GM06990 (cell line): ENCODE data around the gene PIGZ.
"Not testable (repeated sequence)": the region's sequence is repeated elsewhere in the genome, so short reads cannot be mapped to it uniquely, and the experiment has no call there.

Experiments
- DNase-seq: peaks from one replicate; pipeline ENCODE4 v3.0.0-alpha.2; 2011; ENCODE audit not compliant: insufficient read length; ENCODE audit errors: extremely low read depth
- H3K27me3 ChIP-seq: replicated peaks from 2 replicates; pipeline ENCODE4 v1.6.0; 2011; ENCODE audit warnings: low read length; ENCODE audit not compliant: control insufficient read depth, insufficient read depth
- H3K36me3 ChIP-seq: 2 replicates; pipeline ENCODE4 v1.5.1; 2011; ENCODE audit warnings: low read length; ENCODE audit not compliant: control insufficient read depth, insufficient read depth
- H3K4me3 ChIP-seq: replicated peaks from 2 replicates; pipeline ENCODE4 v1.5.1; 2011; ENCODE audit warnings: low read depth, mild to moderate bottlenecking, control low read depth, low read length
- TF ChIP-seq, protein P1 (sequence below): IDR thresholded peaks from 2 replicates; pipeline ENCODE4 v1.5.1; 2011; ENCODE audit warnings: low read length, control low read depth, mild to moderate bottlenecking, inconsistent platforms; ENCODE audit not compliant: insufficient read depth, poor library complexity, severe bottlenecking

Gene PIGZ

DNA sequence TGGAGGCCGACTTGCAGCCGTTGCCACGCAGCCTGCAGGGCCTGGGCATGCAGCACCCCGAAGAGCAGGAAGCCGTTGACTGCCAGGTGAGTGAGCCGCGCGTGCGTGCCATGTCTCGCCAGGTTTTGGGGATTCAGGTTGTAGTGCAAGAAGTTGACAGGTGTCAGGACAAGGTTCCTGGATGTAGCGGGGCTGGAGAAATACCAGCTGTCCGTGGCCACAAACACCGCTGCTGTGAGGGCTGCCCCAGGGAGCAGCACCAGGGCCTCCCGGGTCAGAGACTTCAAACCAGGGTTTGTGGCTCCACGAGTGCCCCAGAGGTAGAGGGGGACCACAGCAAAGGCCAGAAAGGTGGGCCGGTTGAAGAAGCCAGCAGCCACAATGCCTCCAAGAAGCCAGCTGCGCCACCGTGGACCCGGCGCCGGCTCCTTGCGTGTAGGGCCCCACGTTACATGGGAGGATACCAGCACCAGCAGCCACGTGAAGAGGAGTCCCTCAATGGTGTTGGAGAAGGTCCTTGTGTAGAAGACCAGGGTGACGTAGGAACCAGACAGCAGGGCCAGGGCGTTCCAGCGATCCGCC is 20.7 kb downstream of the PIGZ start:
- Histone ChIP-seq H3K4me3 (no peak overlapping the region), H3K27me3 (no peaks in the 10 kb centered on the region), H3K36me3 (peaks cover 2% of the 10 kb centered on the region)
- TF ChIP-seq, protein P1, sequence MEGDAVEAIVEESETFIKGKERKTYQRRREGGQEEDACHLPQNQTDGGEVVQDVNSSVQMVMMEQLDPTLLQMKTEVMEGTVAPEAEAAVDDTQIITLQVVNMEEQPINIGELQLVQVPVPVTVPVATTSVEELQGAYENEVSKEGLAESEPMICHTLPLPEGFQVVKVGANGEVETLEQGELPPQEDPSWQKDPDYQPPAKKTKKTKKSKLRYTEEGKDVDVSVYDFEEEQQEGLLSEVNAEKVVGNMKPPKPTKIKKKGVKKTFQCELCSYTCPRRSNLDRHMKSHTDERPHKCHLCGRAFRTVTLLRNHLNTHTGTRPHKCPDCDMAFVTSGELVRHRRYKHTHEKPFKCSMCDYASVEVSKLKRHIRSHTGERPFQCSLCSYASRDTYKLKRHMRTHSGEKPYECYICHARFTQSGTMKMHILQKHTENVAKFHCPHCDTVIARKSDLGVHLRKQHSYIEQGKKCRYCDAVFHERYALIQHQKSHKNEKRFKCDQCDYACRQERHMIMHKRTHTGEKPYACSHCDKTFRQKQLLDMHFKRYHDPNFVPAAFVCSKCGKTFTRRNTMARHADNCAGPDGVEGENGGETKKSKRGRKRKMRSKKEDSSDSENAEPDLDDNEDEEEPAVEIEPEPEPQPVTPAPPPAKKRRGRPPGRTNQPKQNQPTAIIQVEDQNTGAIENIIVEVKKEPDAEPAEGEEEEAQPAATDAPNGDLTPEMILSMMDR = no peak
- DNase-seq = no peak

DNA sequence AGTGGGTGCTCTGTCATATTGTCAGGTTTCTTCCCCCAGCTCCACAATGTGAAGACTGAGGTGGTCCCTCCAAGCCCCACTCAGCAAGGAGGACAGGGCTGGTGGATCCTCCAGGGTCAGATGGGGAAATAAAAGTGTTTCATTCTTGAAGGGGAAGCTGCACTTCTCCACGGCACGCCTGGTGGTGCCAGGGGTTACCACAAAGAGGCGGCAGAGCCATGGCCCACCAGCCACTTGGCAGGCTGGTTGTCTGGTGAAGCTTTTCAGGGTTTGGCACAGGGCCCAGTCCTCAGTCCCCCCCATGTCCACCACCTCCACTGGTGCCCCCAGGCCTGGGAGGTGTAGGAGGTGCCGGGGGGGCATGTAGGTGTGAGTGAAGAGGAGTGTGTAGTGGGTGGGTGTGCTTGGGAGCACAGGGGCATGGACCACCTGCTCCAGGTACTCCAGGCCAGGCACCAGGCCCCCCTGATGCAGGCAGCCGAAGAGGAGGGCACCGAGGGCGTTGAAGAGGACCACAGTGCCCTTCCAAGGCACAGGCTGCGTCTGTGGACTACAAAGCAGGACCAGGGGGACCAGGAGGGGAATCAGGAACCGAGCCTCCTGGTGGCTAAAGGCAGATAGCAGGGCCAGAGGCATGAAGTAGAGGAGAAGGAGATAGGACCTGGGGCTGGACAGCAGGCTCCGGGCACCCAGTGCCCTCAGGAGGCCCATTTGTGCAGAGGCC is 21.3 kb downstream of the PIGZ start:
- no peak for DNase-seq
- TF ChIP-seq, protein P1 = peak; percentile 1
- Histone ChIP-seq H3K36me3 (peaks cover 2% of the 10 kb centered on the region), H3K27me3 (no peaks in the 10 kb centered on the region), H3K4me3 (no peak overlapping the region)

DNA sequence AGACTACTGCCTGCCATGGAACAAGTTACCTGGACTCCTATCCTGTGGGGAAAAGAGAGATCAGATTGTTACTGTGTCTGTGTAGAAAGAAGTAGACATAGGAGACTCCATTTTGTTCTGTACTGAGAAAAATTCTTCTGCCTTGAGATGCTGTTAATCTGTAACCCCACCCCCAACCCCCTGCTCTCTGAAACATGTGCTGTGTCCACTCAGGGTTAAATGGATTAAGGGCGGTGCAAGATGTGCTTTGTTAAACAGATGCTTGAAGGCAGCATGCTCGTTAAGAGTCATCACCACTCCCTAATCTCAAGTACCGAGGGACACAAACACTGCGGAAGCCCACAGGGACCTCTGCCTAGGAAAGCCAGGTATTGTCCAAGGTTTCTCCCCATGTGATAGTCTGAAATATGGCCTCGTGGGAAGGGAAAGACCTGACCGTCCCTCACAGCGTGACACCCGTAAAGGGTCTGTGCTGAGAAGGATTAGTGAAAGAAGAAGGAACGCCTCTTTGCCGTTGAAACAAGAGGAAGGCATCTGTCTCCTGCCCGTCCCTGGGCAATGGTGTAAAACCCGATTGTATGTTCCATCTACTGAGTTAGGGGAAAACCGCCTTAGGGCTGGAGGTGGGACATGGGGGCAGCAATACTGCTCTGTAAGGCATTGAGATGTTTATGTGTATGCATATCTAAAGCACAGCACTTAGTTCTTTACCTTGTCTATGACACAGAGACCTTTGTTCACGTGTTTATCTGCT is 24.4 kb downstream of the PIGZ start:
- not testable (repeated sequence) for DNase-seq, H3K27me3 ChIP-seq, H3K36me3 ChIP-seq
- peak overlapping the region; percentile 85 for H3K4me3 ChIP-seq

DNA sequence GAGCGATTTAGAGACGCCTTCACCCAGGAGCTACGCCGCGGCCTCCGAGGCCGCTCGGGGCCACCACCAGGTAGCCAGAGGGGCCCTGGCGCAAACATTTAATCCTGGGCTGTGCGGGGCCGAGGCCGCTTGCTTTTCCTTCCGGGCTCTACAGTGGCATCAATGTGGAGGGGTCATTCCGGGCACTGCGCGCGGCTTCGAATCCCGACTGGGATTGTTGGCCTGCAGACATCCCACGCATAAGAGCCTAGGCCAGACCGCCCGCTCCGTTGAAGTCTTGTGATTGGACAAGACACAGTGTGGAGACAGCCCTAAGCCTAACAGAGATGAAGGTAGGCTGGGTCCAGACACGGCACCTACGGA is 25.7 kb downstream of the PIGZ start:
- H3K36me3 ChIP-seq = peaks cover 4% of the 10 kb centered on the region
- TF ChIP-seq, protein P1 = no peak
- DNase-seq = no peak
- peak overlapping the region; percentile 85 for H3K4me3 ChIP-seq
- no peaks in the 10 kb centered on the region for H3K27me3 ChIP-seq

GRCh38 chr3:196942226-196942914 is 26.3 kb downstream of the PIGZ start, which contains the start of gene NCBP2:
NCBP2 (minus strand) TSS chr3:196942528; CDS start chr3:196942503, 25 bp downstream.
- DNase-seq = peak; percentile 99
- peaks cover 9% of the 10 kb centered on the region for H3K36me3 ChIP-seq
- TF ChIP-seq, protein P1 = peak; percentile 80
- peak within 1 kb of the TSS; percentile 85 for H3K4me3 ChIP-seq
- no peaks in the 10 kb centered on the region for H3K27me3 ChIP-seq
